GF-D8 (cell line): ENCODE results near the gene BPHL.
"Not testable (repeated sequence)": the region's sequence is repeated elsewhere in the genome, so short reads cannot be mapped to it uniquely, and the experiment has no call there.

Experiments used
- DNase-seq: peaks from one replicate; lab custom pipeline; 2025; lab: John Stamatoyannopoulos, UW

BPHL gene

GRCh38 chr6:3118353-3119039 lies at the start of gene BPHL:
Gene BPHL, plus strand, starts transcription at chr6:3118711. Its CDS starts 30 bp downstream, at chr6:3118741.
- peak; percentile 78 for DNase-seq

GRCh38 chr6:3071568-3071967 lies 46.9 kb upstream of the BPHL start:
- no peak for DNase-seq

GRCh38 chr6:3072798-3073197 lies 45.7 kb upstream of the BPHL start:
- DNase-seq: no peak

GRCh38 chr6:3073382-3073781 lies 45.1 kb upstream of the BPHL start:
- DNase-seq: no peak

GRCh38 chr6:3075772-3076113 lies 42.8 kb upstream of the BPHL start:
- no peak for DNase-seq

- no peak for DNase-seq
Measured at GRCh38 chr6:3076320-3076719, 42.2 kb upstream of the BPHL start.

GRCh38 chr6:3077430-3077829 lies 41.1 kb upstream of the BPHL start:
- DNase-seq: no peak

- DNase-seq: not testable (repeated sequence)
Measured at GRCh38 chr6:3078952-3079351, 39.6 kb upstream of the BPHL start.

- DNase-seq: no peak
Measured at GRCh38 chr6:3079682-3080081, 38.8 kb upstream of the BPHL start.

- DNase-seq: no peak
Measured at GRCh38 chr6:3081960-3082359, 36.6 kb upstream of the BPHL start.

GRCh38 chr6:3085074-3085473 lies 33.4 kb upstream of the BPHL start:
- no peak for DNase-seq

- no peak for DNase-seq
Measured at GRCh38 chr6:3086282-3086946, 32.1 kb upstream of the BPHL start.

GRCh38 chr6:3088446-3088845 lies 30.1 kb upstream of the BPHL start:
- DNase-seq: no peak

- DNase-seq: no peak
Measured at GRCh38 chr6:3088968-3089367, 29.5 kb upstream of the BPHL start.

- DNase-seq: no peak
Measured at GRCh38 chr6:3090013-3090412, 28.5 kb upstream of the BPHL start.

GRCh38 chr6:3094815-3095214 lies 23.7 kb upstream of the BPHL start:
- no peak for DNase-seq

GRCh38 chr6:3102875-3103274 lies 15.6 kb upstream of the BPHL start:
- no peak for DNase-seq

GRCh38 chr6:3108746-3109414 lies 9.6 kb upstream of the BPHL start:
- DNase-seq: no peak

GRCh38 chr6:3109761-3110160 lies 8.8 kb upstream of the BPHL start:
- no peak for DNase-seq

- DNase-seq: no peak
Measured at GRCh38 chr6:3114377-3114776, 4.1 kb upstream of the BPHL start.

GRCh38 chr6:3117912-3118352 lies 579 bp upstream of the BPHL start:
- DNase-seq: no peak

- DNase-seq: no peak
Measured at GRCh38 chr6:3119040-3119723, 671 bp downstream of the BPHL start.

- DNase-seq: no peak
Measured at GRCh38 chr6:3120765-3121089, 2.2 kb downstream of the BPHL start.
